Activated gamma-delta T cell treated with Interleukin-2 at 50 U/mL for 16 hours (primary cell): ENCODE data around the gene KCNQ1.
A peak's percentile ranks its signal among the peaks of the same experiment; 100 is the strongest.

Experiments
- DNase-seq: peaks from one replicate; pipeline ENCODE4 v3.0.0-alpha.2; 2020

The KCNQ1 gene

GRCh38 chr11:2693271-2694261, 248.8 kb downstream of the KCNQ1 start:
- no peak for DNase-seq

- DNase-seq: no peak
Measured at GRCh38 chr11:2694495-2694894, 249.7 kb downstream of the KCNQ1 start.

- DNase-seq: no peak
Measured at GRCh38 chr11:2694995-2695939, 250.5 kb downstream of the KCNQ1 start.

GRCh38 chr11:2696455-2696854, 251.6 kb downstream of the KCNQ1 start:
- DNase-seq: no peak

- DNase-seq: no peak
Measured at GRCh38 chr11:2697866-2698265, 253.1 kb downstream of the KCNQ1 start.

GRCh38 chr11:2698386-2699184, 253.8 kb downstream of the KCNQ1 start:
- DNase-seq: no peak

- no peak for DNase-seq
Measured at GRCh38 chr11:2699185-2699530, 254.3 kb downstream of the KCNQ1 start.

GRCh38 chr11:2699531-2700414, 255.0 kb downstream of the KCNQ1 start, which contains the start of gene KCNQ1OT1:
Gene KCNQ1OT1, minus strand, starts transcription at chr11:2699994.
- peak; percentile 81 for DNase-seq

GRCh38 chr11:2700415-2701211, 255.8 kb downstream of the KCNQ1 start:
- no peak for DNase-seq

- no peak for DNase-seq
Measured at GRCh38 chr11:2701230-2701629, 256.4 kb downstream of the KCNQ1 start.

GRCh38 chr11:2701898-2702434, 257.2 kb downstream of the KCNQ1 start:
- DNase-seq: no peak

- DNase-seq: no peak
Measured at GRCh38 chr11:2702771-2703362, 258.1 kb downstream of the KCNQ1 start.

- DNase-seq: no peak
Measured at GRCh38 chr11:2703363-2704141, 258.7 kb downstream of the KCNQ1 start.

- no peak for DNase-seq
Measured at GRCh38 chr11:2704356-2704755, 259.5 kb downstream of the KCNQ1 start.

- no peak for DNase-seq
Measured at GRCh38 chr11:2704896-2705606, 260.2 kb downstream of the KCNQ1 start.

- no peak for DNase-seq
Measured at GRCh38 chr11:2706321-2706720, 261.5 kb downstream of the KCNQ1 start.

- no peak for DNase-seq
Measured at GRCh38 chr11:2707736-2708135, 262.9 kb downstream of the KCNQ1 start.

GRCh38 chr11:2708151-2708581, 263.4 kb downstream of the KCNQ1 start:
- DNase-seq: no peak
